NCI-H1417 (cell line): ENCODE measurements around the gene LEMD2.

Experiments
- DNase-seq, 3 experiments: peaks; one replicate each; lab custom pipeline; 2025; lab: John Stamatoyannopoulos, UW

The LEMD2 gene

GRCh38 chr6:33819021-33819420 lies 30.1 kb upstream of the LEMD2 start:
- DNase-seq = no peak

DNA sequence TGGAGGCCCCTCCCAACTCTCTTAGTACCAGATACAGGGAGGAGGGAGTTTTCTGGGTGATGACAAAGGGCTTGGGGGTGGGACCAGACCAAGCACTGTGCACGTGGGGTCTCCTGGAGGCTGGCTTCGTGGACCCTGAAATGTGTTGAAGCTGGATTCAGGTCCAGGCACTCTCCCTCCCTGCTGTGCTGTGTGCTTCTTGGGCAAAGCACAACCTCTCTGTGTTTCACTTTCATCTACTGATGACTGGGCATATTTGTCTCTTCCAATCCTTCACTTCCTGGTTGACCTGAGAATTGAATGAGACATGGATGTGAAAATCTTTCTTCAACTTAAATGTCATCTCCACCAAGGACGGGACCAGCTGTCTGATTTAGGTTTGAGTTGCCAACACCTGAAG lies 29.4 kb upstream of the LEMD2 start:
- DNase-seq = no peak

- no peak for DNase-seq
Measured at GRCh38 chr6:33817489-33817888, 28.6 kb upstream of the LEMD2 start.

- peak in 1 of 3 experiments; percentile 6 for DNase-seq
Measured at GRCh38 chr6:33816911-33817310, 28.0 kb upstream of the LEMD2 start.

GRCh38 chr6:33815854-33816253 lies 26.9 kb upstream of the LEMD2 start:
- DNase-seq = peak; percentile 20 to 61 (median 47)

GRCh38 chr6:33813990-33814985 lies 25.4 kb upstream of the LEMD2 start:
- no peak for DNase-seq

GRCh38 chr6:33813246-33813904 lies 24.4 kb upstream of the LEMD2 start:
- no peak for DNase-seq

DNA sequence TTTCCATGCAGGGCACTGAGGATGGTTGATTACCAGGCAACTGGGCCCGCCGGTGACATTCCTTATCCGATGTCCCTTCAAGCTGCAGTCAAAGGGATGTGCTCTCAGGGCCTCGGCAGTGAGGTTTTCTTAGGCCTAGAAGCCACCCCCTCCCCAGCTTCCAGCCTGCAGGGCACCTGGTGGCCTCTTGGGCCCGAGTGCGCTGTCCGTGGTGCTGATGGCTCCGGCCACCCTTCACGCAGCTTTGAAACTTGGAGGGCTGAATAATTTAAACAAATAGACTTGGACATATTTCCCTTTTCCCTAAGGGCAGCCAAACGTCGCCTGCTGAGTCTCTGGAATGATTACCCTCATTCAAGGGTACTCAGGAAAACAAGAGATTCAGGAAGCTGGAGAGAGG lies 23.7 kb upstream of the LEMD2 start:
- DNase-seq = peak; percentile 66 to 91 (median 80)

GRCh38 chr6:33809594-33809993 lies 20.7 kb upstream of the LEMD2 start:
- DNase-seq = no peak

DNA sequence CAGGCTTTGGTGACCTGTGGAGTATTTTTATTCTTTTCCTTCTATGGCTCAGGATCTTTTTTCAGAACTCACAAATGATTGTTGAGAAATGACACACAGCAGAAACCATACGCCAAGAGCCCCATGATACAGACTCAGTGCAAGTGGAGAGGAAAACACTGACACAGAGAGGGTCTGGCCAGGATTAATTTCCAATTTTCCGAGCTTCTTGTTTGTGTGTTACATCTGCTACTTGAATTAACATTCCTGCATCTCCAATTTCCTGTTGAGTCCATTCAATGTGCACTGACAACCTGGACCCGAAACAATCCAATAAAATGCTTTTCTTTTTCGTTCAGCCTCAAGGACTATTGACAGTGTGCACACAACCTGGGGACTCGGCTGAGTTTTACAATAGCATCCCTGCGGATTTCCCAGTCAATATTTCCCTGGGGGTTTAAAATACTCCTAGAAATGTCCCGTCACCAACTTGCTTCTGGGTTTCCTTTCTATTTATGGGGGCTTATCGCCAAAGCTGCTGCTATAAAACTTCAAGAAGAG lies 19.8 kb upstream of the LEMD2 start:
- peak; percentile 22 to 78 (median 47) for DNase-seq

GRCh38 chr6:33807606-33808005 lies 18.7 kb upstream of the LEMD2 start:
- DNase-seq = no peak

DNA sequence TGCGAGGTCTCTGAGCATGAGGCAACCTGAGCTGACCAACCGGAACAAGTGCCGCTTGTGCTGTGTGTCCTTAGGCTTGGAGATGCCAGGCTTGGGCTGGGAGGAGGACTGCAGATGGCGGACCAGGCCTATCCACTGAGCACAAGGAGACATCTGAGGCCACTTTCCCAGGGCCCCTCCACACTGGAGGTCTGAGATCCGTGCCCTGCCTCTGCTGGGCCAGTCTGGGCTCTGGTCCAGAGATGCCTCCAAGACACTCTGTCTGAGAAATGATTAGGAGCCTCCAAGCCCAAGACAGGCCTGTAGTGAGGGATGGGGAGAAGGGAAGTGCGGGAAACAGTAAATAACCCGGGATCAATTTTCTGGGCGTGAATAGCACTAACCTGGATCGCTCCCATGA lies 17.9 kb upstream of the LEMD2 start:
- no peak for DNase-seq

DNA sequence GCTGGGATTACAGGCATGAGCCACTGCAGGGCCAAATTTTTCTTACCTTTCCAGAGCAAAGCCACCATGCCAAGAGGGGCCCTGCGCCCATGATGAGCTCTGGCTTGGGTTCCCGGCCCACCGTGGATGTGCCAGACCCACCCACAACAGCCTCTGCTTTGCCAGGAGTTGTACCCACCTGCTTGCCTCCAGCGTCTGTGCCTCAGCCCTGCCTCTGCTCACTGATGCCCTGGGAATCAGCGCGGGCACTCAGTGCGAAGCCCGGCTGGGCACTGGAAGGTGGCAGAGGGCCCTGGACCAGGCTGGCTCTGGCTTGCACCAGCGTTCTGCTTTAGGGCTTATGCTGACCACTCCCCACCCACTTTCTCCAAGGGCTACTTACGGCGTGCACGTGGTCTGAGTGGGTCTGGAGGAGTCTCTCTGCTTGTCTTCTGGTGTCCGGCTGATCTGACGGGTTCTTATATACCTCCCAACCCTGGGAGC lies 14.7 kb upstream of the LEMD2 start, which contains the start of gene MLN:
Gene MLN, minus strand, starts transcription at position 433 of the 483 bp plus-strand sequence. CDS start 2,840 bp downstream, outside the sequence.
- DNase-seq = no peak

DNA sequence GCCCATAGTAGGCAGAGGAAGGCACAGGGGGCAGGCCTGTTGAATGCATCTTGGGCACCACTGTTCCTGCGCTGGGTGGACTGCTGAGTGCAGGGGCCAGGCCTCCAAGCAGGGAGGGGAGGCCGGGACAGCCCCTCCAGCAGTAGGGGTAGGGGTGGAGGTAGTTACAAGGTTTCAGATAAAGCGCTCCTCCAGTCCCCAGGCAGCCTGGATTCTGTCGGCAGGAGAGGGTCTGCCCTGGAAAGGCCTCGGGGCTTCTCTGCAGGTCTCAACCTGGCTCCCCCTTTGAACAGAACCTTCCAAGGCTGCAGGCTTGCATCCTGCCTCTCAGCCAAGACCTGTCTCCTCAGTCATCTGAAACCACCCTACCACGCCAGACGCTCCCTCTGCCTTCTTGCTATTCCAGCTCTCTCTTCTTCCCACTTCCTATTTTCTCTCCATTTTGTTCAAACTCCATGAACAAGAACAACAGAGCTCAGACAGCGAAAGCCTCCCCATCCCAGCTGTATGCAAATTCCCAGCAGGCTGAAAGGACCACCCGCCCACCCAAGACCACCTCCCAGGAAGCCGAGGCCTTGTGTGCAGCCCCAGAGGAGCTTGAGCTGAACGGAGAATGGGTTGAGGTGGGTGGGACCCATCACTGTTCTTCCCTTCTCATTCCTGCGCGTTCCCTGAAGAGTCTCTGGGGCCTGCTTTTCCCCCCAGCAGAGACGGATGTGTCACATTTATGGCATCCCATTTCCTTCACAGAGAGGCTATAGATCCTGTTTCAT lies 13.4 kb upstream of the LEMD2 start:
- no peak for DNase-seq

DNA sequence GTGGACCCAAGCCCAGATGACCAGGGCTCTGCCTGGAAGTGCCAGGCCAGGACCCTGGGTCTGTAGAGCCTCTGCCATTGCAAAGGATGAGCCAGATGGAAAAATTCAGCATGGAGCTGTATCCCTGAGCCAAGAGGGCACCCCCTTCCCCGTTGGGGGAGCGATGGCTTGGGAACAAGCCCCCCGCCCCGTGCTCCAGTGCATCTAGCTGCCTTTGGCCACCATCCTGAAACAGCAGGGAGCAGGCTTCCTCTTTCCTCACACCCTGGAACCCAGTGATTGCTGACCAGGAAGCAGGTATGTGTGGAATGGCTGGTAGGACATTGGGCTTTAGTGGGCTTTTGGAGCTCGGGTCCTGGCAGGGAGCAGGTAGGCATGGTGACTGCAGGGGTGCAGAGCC lies 12.7 kb upstream of the LEMD2 start:
- no peak for DNase-seq

GRCh38 chr6:33800248-33800969 lies 11.5 kb upstream of the LEMD2 start:
- DNase-seq = no peak

GRCh38 chr6:33799454-33800113 lies 10.7 kb upstream of the LEMD2 start:
- DNase-seq = no peak

- no peak for DNase-seq
Measured at GRCh38 chr6:33798343-33798848, 9.5 kb upstream of the LEMD2 start.

GRCh38 chr6:33797626-33798342 lies 8.9 kb upstream of the LEMD2 start:
- peak in 1 of 3 experiments; percentile 9 for DNase-seq
